OCI-LY3 (cell line): ENCODE data around the gene BRINP3.

Experiments used
- CTCF ChIP-seq: fragments of 200-600, 300-600 bp; sonication (generic); IDR thresholded peaks from 2 replicates; pipeline ENCODE4 v1.5.1; 2014; ENCODE audit warnings: antibody characterized with exemption, low read length, low read depth
- EZH2phosphoT487 ChIP-seq: fragments of 200-600 bp; shearing (Covaris generic); IDR thresholded peaks from 2 replicates; pipeline ENCODE4 v1.6.1; 2018; ENCODE audit warnings: antibody characterized with exemption, mixed run types, low read depth

- TF ChIP-seq CTCF (no peak), EZH2phosphoT487 (no peak)
Observed at GRCh38 chr1:190476806-190477205, 858 bp downstream of the BRINP3 start.
